GM12892 (cell line): ENCODE data around the gene MFSD11.
"Not testable (repeated sequence)": the region's sequence is repeated elsewhere in the genome, so short reads cannot be mapped to it uniquely, and the experiment has no call there.

ENCODE experiments used
- DNase-seq: peaks from one replicate; pipeline ENCODE4 v3.0.0; 2011; ENCODE audit not compliant: insufficient read length
- FAIRE-seq: peaks from 2 replicates; lab custom pipeline; 2011; peaks lifted over from hg19 to GRCh38; lab: Jason Lieb, UNC
- POLR2A ChIP-seq: IDR thresholded peaks from 2 replicates; pipeline ENCODE4 v1.6.1; 2011; ENCODE audit warnings: low read depth, low read length, control low read depth
- POLR2AphosphoS5 ChIP-seq: IDR thresholded peaks from 2 replicates; pipeline ENCODE4 v1.6.1; 2011; ENCODE audit warnings: low read depth, low read length, control low read depth
- TAF1 ChIP-seq: IDR thresholded peaks from 2 replicates; pipeline ENCODE4 v1.6.1; 2011; ENCODE audit warnings: low read depth, mild to moderate bottlenecking, control low read depth, low read length, borderline replicate concordance

Gene MFSD11

DNA sequence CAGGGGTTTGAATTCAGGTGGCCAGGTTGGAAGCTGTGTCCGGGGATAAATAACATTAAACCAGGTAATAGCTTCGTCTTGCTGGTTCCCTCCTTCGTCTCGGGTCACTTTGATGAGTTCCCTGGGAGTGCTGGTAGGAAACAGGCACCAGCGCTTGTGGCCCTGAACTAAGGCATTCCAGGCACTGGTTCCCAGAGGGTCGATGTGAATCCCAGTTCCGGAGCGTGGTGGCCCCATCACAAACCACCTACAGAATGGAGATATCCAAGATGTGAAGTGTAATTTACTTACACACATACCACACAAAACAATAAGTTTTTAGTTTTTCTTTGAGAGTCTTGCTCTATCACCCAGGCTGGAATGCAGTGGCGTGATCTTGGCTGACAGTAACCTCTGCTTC is 14.1 kb upstream of the MFSD11 start:
- TF ChIP-seq POLR2A (no peak), POLR2AphosphoS5 (no peak), TAF1 (no peak)
- DNase-seq (no peak), FAIRE-seq (no peak)

DNA sequence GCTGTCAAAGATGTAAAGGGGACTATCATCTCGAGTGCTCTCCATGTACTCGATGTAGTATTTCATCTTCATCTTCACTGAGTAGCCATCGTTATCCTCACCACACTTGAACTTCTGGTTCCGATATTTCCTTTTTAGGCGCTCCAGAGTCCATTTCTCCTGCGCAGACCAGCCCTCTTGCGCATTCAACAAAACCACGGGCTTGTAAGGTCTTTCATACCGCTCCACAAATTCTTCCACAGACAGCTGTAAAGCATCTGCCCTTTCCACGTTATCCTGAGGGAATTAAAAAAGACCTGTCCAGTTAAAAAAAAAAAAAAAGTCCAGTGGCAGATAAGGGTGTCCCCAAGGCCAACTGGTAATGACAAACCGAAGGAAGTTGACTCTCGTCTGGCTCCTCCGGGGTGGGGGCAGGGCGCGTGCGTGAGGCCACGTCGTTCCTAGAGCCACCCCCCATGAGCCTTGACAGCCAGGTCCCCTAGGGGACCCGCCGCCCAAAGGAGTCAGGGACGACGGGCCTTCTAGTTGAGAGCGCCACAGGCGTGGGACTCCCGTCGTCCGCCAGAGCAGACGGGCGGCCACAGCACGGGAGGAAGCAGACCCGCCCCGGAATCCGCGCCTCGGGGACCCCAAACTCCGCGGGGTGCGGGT is 12.2 kb upstream of the MFSD11 start:
- DNase-seq: peak; percentile 61
- FAIRE-seq: peak; percentile 69
- no peak for TF ChIP-seq TAF1
- no peak for TF ChIP-seq POLR2A
- TF ChIP-seq POLR2AphosphoS5: no peak

DNA sequence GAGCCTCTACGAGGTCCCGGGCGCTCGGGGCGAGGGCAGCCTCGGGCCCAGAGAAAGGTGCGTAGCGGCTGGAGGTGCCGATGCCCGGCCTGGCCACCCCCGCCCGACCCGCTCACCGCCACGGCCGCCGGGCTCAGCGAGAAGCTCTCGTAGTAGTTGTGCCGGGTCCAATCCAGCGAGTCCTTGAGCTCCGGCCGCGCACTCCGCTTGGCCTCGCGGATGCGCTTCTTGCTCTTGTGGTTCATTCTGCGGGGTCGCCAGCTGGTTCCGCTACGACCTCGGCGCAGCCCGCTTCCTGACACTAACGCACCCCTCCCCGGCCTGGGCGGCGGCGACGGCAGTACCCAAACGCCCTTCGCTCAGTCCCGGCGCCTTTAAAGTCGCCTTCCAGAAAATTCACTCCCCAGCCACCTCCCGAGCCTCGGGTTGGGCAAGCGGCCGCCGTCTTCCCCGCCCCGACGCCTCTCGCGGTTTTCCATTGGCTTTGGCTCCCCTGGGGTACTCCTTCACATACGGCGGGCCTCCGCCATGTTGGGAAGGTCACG is 11.6 kb upstream of the MFSD11 start, which contains the start of gene JMJD6:
Gene JMJD6, minus strand, starts transcription at position 376 of the 545 bp plus-strand sequence. Its CDS starts 131 bp downstream, at position 245.
- peak; percentile 91 for DNase-seq
- TF ChIP-seq POLR2AphosphoS5: peak; percentile 73
- TF ChIP-seq TAF1: peak; percentile 41; the same call in 1 of the 2 replicates
- peak; percentile 82 for TF ChIP-seq POLR2A
- peak; percentile 90 for FAIRE-seq

DNA sequence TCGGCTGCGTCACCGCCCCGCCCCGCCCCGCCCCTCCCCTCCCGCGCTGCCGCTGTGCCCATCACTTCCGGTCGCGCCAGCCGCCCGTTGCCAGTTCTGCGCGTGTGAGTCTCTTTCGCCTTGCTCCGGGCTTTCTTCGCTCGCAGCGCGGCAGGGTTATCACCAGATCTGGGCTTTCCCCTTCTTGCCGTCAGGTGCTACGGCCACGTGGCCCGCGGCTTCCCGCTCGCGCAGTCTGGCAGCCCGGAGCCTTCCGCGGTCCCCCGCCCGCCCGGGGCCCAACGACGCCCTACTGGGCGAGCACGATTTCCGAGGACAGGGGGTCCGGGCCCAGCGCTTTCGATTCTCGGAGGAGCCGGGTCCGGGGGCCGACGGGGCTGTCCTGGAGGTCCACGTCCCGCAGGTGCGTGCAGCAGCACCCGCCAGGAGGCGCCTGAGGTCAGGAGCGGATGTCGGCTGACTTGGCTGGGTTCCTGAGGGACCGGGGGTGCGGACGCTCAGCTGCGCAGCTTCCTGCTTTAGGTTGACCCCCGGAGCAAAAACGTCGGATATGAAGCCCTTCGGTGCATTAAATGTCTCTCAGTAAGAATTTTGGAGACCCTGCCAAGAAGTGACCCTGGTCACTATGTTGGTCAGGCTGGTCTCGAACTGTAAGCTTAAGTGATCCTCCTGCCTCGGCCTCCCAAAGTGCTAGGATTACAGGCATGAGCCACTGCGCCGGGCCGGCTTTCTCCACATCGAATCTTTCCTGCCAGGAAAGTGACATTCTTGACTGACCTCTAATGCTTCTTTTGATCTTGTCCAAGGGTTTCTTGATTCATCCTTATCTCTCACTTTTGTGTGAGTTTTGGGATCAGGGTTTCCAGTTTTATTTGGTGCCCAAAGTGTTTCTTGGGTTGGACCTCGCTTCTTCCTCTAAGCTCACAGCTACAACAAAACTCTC is 10.9 kb upstream of the MFSD11 start, which contains the start of gene METTL23:
Gene METTL23, plus strand, starts transcription at position 64 of the 943 bp plus-strand sequence. CDS start 2,872 bp downstream, outside the sequence.
- TF ChIP-seq POLR2A (peak; percentile 76; the same call in 1 of the 2 replicates), TAF1 (no peak), POLR2AphosphoS5 (no peak; the same call in none of the 2 replicates)
- DNase-seq: peak; percentile 75
- FAIRE-seq: no peak

DNA sequence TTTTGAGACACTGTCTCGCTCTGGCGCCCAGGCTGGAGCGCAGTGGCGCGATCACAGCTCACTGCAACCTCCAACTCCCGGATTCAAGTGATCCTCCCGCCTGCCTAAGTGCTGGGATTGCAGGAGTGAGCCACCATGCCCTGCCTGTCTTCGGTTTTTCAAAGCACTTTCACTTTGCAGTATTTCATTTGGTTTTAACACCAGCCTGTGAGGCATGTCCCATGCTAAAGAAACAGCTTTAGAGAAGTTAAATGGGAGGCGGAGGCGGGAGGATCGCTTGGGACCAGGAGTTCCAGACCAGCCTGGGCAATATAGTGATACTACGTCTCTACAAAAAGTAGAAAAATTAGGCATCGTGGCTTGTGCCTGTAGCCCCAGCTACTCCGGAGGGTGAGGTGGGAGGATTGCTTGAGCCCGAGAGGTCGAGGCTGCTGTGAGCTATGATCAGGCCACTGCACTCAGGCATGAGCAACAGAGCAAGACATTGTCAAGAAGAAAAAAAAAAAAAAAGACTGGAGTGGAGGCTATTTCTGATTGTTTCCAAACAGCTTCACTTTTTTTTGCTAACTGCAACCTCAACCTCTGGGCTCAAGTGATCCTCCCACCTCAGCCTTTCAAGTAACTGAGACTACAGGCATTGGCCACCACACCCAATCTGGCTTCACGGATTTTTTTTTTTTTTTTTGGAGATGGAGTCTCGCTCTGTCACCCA is 10.0 kb upstream of the MFSD11 start:
- FAIRE-seq (no peak), DNase-seq (no peak)
- no peak for TF ChIP-seq TAF1
- peak; percentile 28; the same call in 1 of the 2 replicates for TF ChIP-seq POLR2AphosphoS5

DNA sequence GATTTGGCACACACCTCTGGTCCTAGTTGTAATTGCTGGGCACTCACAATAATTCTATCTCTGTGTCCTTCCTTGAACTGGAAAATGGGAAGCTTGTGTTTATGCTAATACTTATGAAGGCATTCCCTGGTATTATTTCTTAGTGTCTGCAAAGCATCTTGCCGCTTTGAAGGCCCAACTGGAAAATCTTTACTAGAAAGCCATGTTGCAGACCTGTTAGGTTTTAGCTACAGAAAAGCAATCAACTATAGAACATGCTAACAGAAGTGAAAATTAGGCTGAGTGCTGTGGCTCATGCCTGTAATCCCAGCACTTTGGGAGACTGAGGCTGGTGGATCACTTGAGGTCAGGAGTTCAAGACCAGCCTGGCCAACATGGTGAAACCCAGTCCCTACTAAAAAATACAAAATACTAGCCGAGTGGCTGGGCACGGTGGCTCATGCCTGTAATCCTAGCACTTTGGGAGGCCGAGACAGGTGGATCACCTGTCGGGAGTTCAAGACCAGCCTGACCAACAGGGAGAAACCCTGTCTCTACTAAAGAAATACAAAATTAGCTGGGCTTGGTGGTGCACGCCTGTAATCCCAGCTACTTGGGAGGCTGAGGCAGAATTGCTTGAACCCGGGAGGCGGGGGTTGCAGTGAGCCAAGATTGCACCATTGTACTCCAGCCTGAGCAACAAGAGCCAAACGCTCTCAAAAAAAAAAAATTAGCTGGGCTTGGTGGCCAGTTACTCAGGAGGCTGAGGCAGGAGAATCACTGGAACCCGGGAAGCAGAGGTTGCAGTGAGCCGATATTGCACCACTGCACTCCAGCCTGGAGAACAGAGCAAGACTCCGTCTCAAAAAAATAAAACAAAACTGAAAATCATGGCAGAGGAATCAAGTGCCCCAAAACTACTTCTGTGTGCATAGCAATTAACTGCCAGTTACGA is 5.9 kb upstream of the MFSD11 start:
- not testable (repeated sequence) for FAIRE-seq

DNA sequence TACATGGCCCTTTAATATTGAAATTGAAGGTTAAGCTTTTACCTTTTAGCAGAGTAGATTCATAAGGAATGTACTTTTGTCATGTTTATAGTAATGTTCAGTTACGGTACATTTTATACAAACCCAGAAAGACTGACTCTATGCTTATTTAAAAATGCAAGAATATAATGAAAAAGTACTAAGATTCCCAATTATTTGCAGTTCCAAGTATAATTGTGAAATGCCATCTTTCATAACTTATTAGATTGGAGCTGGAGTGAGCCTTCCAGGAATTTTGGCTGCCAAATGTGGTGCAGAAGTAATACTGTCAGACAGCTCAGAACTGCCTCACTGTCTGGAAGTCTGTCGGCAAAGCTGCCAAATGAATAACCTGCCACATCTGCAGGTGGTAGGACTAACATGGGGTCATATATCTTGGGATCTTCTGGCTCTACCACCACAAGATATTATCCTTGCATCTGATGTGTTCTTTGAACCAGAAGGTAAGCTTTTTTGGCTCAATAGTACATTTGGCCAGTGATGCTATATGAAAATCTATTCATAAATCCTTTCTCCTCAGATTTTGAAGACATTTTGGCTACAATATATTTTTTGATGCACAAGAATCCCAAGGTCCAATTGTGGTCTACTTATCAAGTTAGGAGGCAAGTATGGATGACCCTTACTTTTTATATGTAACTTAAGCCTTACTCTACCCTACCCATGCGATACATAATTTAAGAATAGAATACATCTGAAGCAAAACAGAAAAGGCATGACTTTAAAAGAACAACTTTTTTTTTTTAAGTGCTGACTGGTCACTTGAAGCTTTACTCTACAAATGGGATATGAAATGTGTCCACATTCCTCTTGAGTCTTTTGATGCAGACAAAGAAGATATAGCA is 4.9 kb upstream of the MFSD11 start:
- no peak for TF ChIP-seq TAF1
- TF ChIP-seq POLR2AphosphoS5: peak; percentile 72
- TF ChIP-seq POLR2A: peak; percentile 3; the same call in 1 of the 2 replicates
- no peak for DNase-seq
- no peak for FAIRE-seq

More for the DNA sequence above, 5.9 kb upstream of the MFSD11 start:
- TF ChIP-seq POLR2AphosphoS5 (peak; percentile 13; the same call in 1 of the 2 replicates), POLR2A (peak; percentile 15)
- DNase-seq: not testable (repeated sequence)

DNA sequence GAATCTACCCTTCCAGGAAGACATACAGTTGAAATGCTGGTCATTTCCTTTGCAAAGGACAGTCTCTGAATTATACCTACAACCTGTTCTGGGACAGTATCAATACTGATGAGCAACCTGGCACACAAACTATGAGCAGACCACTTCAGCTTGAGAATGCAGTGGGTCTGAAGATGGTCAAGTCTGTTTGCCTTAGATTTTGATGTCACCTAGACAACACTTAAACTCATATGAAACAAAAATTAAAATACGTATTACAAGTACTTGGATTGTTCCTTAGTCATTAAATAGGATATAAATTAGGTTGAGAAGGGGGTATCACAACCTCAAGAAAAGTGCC is 4.3 kb upstream of the MFSD11 start:
- TF ChIP-seq POLR2AphosphoS5 (peak; percentile 41; the same call in 1 of the 2 replicates), POLR2A (no peak; the same call in none of the 2 replicates)

DNA sequence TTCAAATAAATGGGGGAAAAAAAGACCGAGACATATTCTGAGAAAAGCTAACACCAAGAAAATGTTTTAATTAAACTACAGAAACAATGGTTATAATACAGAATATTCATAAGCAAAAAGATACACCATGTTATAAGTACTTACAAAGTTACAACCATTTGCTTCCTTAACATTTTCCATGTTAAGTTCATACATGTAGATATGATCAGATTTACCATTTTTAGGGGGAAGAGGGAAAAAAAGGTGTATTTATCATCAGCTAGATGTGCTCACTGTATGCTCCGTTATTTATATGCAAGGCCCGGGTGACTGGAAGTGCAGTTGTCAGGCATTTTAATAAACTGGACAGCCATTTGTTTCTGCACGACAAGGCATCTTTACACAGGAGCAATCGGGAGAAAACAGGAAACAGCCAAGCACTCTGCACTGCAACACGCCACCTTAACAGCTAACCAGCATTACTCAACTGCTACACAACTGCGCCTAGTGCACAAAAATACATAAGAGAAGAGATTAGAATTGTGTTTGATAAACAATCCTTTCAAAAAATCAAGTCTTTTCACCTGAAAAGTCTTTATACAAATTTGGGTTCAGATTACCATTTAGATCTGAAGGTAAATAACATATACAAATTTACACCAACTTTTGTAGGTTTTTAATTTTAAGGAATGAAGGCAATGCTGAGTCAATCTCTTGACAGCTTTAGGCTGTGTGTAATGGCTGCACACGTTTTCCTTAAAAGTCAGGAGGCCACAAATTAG is 3.7 kb upstream of the MFSD11 start:
- TF ChIP-seq POLR2AphosphoS5: no peak
- no peak for TF ChIP-seq TAF1
- no peak for TF ChIP-seq POLR2A
- FAIRE-seq: peak; percentile 76
- no peak for DNase-seq

More for the DNA sequence above, 4.3 kb upstream of the MFSD11 start:
- DNase-seq (no peak), FAIRE-seq (no peak)
